WTC11 (cell line): ENCODE measurements around the gene SOX18. TPM values are rescaled to one million over a fixed set of nuclear protein-coding genes. Genes with fewer than 3 reads are reported as not detected.
A peak's percentile ranks its signal among the peaks of the same experiment; 100 is the strongest.

ENCODE experiments used
- ATAC-seq: fragments of 200-7000 bp; cut with Tn5 transposase; 2 replicates; pipeline ENCODE4 v1.10.0; 2021; ENCODE audit warnings: mild to moderate bottlenecking, moderate library complexity
- CTCF ChIA-PET: fragments of 300-600 bp; sonication (Branson Sonifier 250); formaldehyde crosslinking; loops from one replicate; lab custom pipeline; 2021; ENCODE audit warnings: antibody characterized with exemption; lab: Charles Lee
- POLR2A ChIA-PET: fragments of 350-600 bp; sonication (Branson Sonifier 250); formaldehyde crosslinking; loops from one replicate; lab custom pipeline; 2021; ENCODE audit warnings: antibody characterized with exemption; lab: Charles Lee
- DNase-seq: peaks from one replicate; pipeline ENCODE4 v3.0.0; 2021; ENCODE audit warnings: low spot score
- H3K27ac Mint-ChIP-seq: 2 replicates; pipeline ENCODE4 v1.8.0; 2021; ENCODE audit warnings: mixed read lengths
- H3K27me3 Mint-ChIP-seq: 2 replicates; pipeline ENCODE4 v1.8.0; 2021; ENCODE audit warnings: low read depth, mild to moderate bottlenecking, moderate library complexity, mixed read lengths
- H3K36me3 Mint-ChIP-seq: 2 replicates; pipeline ENCODE4 v1.8.0; 2021; ENCODE audit warnings: mixed read lengths
- H3K4me1 Mint-ChIP-seq: 2 replicates; pipeline ENCODE4 v1.8.0; 2022; ENCODE audit warnings: mixed read lengths
- H3K4me3 Mint-ChIP-seq: 2 replicates; pipeline ENCODE4 v1.8.0; 2021; ENCODE audit warnings: mild to moderate bottlenecking, moderate library complexity, mixed read lengths
- H3K9me3 Mint-ChIP-seq: 2 replicates; pipeline ENCODE4 v1.8.0; 2021; ENCODE audit warnings: mixed read lengths
- CREB1 ChIP-seq: sonication (generic); formaldehyde crosslinking; IDR thresholded peaks from 2 replicates; pipeline ENCODE4 v1.8.0; 2023; ENCODE audit warnings: mild to moderate bottlenecking, missing genetic modification reagents
- E2F4 ChIP-seq: sonication (generic); formaldehyde crosslinking; IDR thresholded peaks from 2 replicates; pipeline ENCODE4 v1.8.1; 2022; ENCODE audit warnings: low read depth, mild to moderate bottlenecking, moderate library complexity, missing genetic modification reagents, borderline replicate concordance
- ESRRA ChIP-seq: sonication (generic); formaldehyde crosslinking; IDR thresholded peaks from 2 replicates; pipeline ENCODE4 v1.8.1; 2022; ENCODE audit warnings: mild to moderate bottlenecking, missing genetic modification reagents, borderline replicate concordance
- GABPB1 ChIP-seq: sonication (generic); formaldehyde crosslinking; IDR thresholded peaks from 2 replicates; pipeline ENCODE4 v1.8.1; 2023; ENCODE audit warnings: mild to moderate bottlenecking, missing genetic modification reagents
- MYBL2 ChIP-seq: sonication (generic); formaldehyde crosslinking; IDR thresholded peaks from 2 replicates; pipeline ENCODE4 v1.8.1; 2023; ENCODE audit warnings: mild to moderate bottlenecking, moderate library complexity, missing genetic modification reagents
- TCF7 ChIP-seq: sonication (generic); formaldehyde crosslinking; IDR thresholded peaks from 2 replicates; pipeline ENCODE4 v1.8.0; 2022; ENCODE audit warnings: mild to moderate bottlenecking, low read depth, missing genetic modification reagents, moderate library complexity
- TEAD4 ChIP-seq: sonication (generic); formaldehyde crosslinking; IDR thresholded peaks from 2 replicates; pipeline ENCODE4 v1.8.0; 2022; ENCODE audit warnings: mild to moderate bottlenecking, missing genetic modification reagents
- ZNF121 ChIP-seq: sonication (generic); formaldehyde crosslinking; IDR thresholded peaks from 2 replicates; pipeline ENCODE4 v1.8.0; 2023; ENCODE audit warnings: missing genetic modification reagents
- ZNF671 ChIP-seq: fragments of 250-450 bp; sonication (Bioruptor Pico); IDR thresholded peaks from 2 replicates; pipeline ENCODE4 v1.8.0; 2021; ENCODE audit warnings: mild to moderate bottlenecking
- total RNA-seq: library from RNA; stranded (reverse); gene quantifications from 3 replicates; pipeline ENCODE4 v1.2.3, GENCODE V29; 2021
- TF ChIP-seq, protein P1 (sequence below): sonication (generic); formaldehyde crosslinking; IDR thresholded peaks from 2 replicates; pipeline ENCODE4 v1.8.0; 2022; ENCODE audit warnings: mild to moderate bottlenecking, missing genetic modification reagents
- TF ChIP-seq, protein P2 (sequence below): sonication (generic); formaldehyde crosslinking; IDR thresholded peaks from 2 replicates; pipeline ENCODE4 v1.8.1; 2022; ENCODE audit warnings: low read depth, missing genetic modification reagents, borderline replicate concordance
- TF ChIP-seq, protein P3 (sequence below): sonication (generic); formaldehyde crosslinking; IDR thresholded peaks from 2 replicates; pipeline ENCODE4 v1.8.0; 2023; ENCODE audit warnings: missing genetic modification reagents, mild to moderate bottlenecking, borderline replicate concordance
- TF ChIP-seq, protein P4 (sequence below): fragments of 200-600 bp; IDR thresholded peaks from 2 replicates; pipeline ENCODE4 v1.8.0; 2022; ENCODE audit warnings: antibody characterized with exemption

Gene SOX18
- total RNA-seq, 1 experiment from 2014 or later = 0.81 TPM

- Mint-ChIP-seq H3K4me1 (peaks cover 34% of the 10 kb centered on the region), H3K9me3 (no peaks in the 10 kb centered on the region), H3K36me3 (no peaks in the 10 kb centered on the region), H3K4me3 (no peak overlapping the region; the same call in 1 of the 2 replicates), H3K27me3 (peaks cover 59% of the 10 kb centered on the region), H3K27ac (no peak overlapping the region)
- ChIA-PET CTCF (interaction anchor here (1.0 to 6.1 kb wide), 17 partner anchors 10 to 91 kb away, joined by 3 to 53 read pairs (median 8); partner anchors contain the start of genes LKAAEAR1, OPRL1, PRPF6 and RGS19), POLR2A (no interaction called here)
- TF ChIP-seq, protein P1, sequence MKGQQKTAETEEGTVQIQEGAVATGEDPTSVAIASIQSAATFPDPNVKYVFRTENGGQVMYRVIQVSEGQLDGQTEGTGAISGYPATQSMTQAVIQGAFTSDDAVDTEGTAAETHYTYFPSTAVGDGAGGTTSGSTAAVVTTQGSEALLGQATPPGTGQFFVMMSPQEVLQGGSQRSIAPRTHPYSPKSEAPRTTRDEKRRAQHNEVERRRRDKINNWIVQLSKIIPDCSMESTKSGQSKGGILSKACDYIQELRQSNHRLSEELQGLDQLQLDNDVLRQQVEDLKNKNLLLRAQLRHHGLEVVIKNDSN (CRISPR knock-in tag) = no peak
- TF ChIP-seq GABPB1 (CRISPR knock-in tag) = peak; percentile 5; the same call in 1 of the 2 replicates
- no peak for ATAC-seq
- DNase-seq = no peak
These were observed 9.0 kb downstream of the SOX18 start for GRCh38 chr20:64040231-64041039.

GRCh38 chr20:64039293-64040160 is 9.9 kb downstream of the SOX18 start:
- CTCF ChIA-PET = interaction anchor here (0.6 to 6.1 kb wide), 21 partner anchors 8 to 92 kb away, joined by 3 to 53 read pairs (median 7); partner anchors contain the start of genes LKAAEAR1, OPRL1, PRPF6 and RGS19
- POLR2A ChIA-PET = no interaction called here
- Mint-ChIP-seq H3K27me3 (peaks cover 50% of the 10 kb centered on the region), H3K9me3 (no peaks in the 10 kb centered on the region), H3K4me1 (peaks cover 32% of the 10 kb centered on the region), H3K36me3 (no peaks in the 10 kb centered on the region), H3K27ac (no peak overlapping the region), H3K4me3 (peak overlapping the region; percentile 54)
- peak; percentile 51; the same call in 1 of the 2 replicates for TF ChIP-seq MYBL2 (CRISPR knock-in tag)
- TF ChIP-seq, protein P2, sequence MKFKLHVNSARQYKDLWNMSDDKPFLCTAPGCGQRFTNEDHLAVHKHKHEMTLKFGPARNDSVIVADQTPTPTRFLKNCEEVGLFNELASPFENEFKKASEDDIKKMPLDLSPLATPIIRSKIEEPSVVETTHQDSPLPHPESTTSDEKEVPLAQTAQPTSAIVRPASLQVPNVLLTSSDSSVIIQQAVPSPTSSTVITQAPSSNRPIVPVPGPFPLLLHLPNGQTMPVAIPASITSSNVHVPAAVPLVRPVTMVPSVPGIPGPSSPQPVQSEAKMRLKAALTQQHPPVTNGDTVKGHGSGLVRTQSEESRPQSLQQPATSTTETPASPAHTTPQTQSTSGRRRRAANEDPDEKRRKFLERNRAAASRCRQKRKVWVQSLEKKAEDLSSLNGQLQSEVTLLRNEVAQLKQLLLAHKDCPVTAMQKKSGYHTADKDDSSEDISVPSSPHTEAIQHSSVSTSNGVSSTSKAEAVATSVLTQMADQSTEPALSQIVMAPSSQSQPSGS (CRISPR knock-in tag) = 0 out of 2 replicates have a peak, but pooled peaks have one; percentile 22
- no peak for TF ChIP-seq TEAD4 (CRISPR knock-in tag)
- 0 out of 2 replicates have a peak, but pooled peaks have one; percentile 37 for TF ChIP-seq E2F4 (CRISPR knock-in tag)
- no peak for TF ChIP-seq TCF7
- no peak for TF ChIP-seq CREB1 (CRISPR knock-in tag)
- TF ChIP-seq, protein P3, sequence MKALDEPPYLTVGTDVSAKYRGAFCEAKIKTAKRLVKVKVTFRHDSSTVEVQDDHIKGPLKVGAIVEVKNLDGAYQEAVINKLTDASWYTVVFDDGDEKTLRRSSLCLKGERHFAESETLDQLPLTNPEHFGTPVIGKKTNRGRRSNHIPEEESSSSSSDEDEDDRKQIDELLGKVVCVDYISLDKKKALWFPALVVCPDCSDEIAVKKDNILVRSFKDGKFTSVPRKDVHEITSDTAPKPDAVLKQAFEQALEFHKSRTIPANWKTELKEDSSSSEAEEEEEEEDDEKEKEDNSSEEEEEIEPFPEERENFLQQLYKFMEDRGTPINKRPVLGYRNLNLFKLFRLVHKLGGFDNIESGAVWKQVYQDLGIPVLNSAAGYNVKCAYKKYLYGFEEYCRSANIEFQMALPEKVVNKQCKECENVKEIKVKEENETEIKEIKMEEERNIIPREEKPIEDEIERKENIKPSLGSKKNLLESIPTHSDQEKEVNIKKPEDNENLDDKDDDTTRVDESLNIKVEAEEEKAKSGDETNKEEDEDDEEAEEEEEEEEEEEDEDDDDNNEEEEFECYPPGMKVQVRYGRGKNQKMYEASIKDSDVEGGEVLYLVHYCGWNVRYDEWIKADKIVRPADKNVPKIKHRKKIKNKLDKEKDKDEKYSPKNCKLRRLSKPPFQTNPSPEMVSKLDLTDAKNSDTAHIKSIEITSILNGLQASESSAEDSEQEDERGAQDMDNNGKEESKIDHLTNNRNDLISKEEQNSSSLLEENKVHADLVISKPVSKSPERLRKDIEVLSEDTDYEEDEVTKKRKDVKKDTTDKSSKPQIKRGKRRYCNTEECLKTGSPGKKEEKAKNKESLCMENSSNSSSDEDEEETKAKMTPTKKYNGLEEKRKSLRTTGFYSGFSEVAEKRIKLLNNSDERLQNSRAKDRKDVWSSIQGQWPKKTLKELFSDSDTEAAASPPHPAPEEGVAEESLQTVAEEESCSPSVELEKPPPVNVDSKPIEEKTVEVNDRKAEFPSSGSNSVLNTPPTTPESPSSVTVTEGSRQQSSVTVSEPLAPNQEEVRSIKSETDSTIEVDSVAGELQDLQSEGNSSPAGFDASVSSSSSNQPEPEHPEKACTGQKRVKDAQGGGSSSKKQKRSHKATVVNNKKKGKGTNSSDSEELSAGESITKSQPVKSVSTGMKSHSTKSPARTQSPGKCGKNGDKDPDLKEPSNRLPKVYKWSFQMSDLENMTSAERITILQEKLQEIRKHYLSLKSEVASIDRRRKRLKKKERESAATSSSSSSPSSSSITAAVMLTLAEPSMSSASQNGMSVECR (CRISPR knock-in tag) = 0 out of 2 replicates have a peak, but pooled peaks have one; percentile 30
- TF ChIP-seq, protein P4, sequence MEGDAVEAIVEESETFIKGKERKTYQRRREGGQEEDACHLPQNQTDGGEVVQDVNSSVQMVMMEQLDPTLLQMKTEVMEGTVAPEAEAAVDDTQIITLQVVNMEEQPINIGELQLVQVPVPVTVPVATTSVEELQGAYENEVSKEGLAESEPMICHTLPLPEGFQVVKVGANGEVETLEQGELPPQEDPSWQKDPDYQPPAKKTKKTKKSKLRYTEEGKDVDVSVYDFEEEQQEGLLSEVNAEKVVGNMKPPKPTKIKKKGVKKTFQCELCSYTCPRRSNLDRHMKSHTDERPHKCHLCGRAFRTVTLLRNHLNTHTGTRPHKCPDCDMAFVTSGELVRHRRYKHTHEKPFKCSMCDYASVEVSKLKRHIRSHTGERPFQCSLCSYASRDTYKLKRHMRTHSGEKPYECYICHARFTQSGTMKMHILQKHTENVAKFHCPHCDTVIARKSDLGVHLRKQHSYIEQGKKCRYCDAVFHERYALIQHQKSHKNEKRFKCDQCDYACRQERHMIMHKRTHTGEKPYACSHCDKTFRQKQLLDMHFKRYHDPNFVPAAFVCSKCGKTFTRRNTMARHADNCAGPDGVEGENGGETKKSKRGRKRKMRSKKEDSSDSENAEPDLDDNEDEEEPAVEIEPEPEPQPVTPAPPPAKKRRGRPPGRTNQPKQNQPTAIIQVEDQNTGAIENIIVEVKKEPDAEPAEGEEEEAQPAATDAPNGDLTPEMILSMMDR = 0 out of 2 replicates have a peak, but pooled peaks have one; percentile 2
- TF ChIP-seq ZNF671 (CRISPR knock-in tag) = no peak
- no peak for TF ChIP-seq ESRRA
- TF ChIP-seq ZNF121 (CRISPR knock-in tag) = no peak
- DNase-seq (no peak), ATAC-seq (peak; percentile 5)
